HG03196 (cell line): ENCODE measurements around the gene MAP3K2.
A peak's percentile ranks its signal among the peaks of the same experiment; 100 is the strongest.

Experiments used
- ATAC-seq: cut with Tn5 transposase; IDR thresholded peaks from one replicate; pipeline ENCODE4 v1.9.1; 2021; ENCODE audit not compliant: unreplicated experiment

The MAP3K2 gene

DNA sequence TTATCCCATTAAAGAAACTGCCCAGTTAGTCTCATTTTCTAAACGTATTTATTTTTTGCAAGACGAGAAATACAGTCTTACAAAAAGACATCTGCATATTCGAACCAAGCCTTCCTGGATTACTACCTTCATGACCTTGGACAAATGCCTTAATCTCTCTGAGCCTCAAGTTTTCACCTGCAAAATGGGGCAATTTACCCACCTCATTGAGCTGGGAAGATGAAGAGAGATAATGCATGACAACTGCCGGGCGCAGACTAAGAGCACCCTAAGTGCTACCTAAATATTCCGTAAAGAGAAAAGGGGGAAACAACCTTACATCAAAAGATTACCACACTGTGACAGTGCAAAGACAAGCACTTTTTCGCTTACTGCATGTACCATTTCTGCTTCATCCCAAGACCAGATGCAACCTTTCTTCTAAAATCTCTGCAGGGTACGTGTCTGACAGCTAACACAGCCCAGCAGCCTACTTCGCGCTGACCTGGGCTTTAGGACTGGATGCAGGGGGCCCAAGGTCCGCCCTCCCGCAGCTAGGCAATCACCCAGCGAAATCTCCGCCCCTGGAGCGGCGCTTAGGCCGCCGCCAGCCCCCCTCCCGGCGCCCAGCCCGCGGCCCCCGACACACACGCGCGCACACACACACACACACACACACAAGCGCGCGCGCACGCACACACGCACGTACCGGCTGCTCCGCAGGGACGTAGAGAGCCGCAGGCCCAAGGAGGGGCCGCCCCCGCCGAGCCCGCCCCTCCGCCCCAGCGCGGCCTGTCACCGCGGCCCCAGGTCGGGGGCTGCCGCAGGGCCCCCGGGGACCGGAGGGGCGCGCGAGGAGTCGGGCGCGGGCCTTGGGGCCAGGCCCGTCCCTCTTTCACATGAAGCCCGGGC is 766 bp downstream of the MAP3K2 start:
- peak; percentile 62 for ATAC-seq

DNA sequence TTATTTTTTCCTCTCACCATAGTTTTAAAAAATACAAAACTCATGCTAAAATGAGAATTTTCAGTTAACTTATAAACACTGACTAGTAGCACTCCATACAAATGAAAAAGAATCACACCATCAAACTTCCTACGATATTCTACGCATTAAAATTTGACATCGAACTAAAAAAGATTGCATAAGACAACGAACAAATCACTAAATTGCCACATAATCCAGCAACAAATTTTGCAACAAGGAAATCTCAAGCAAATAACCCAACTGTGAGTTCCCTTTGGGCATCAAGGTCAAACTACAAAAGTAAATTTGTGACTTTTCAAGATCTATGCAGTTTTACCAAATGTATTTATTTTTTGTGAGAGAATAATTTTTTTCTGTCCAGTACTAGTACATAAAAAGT is 1.5 kb downstream of the MAP3K2 start:
- no peak for ATAC-seq

DNA sequence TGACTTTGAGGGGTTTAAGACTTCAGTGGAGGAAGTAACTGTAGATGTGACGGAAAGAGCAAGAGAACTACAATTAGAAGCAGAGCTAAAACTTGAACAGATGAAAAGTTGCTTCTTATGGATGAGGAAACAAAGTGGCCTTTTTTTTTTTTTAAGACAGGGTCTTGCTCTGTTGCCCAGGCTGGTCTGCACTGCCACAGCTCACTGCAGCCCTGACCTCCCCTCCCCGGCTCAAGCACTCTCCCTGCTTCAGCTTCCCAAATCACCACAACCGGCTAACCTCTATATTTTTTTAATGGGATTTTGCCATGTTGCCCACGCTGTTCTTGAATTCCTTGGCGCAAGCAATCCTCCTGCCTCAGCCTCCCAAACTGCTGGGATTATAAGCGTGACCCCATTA is 3.2 kb downstream of the MAP3K2 start:
- ATAC-seq: no peak

DNA sequence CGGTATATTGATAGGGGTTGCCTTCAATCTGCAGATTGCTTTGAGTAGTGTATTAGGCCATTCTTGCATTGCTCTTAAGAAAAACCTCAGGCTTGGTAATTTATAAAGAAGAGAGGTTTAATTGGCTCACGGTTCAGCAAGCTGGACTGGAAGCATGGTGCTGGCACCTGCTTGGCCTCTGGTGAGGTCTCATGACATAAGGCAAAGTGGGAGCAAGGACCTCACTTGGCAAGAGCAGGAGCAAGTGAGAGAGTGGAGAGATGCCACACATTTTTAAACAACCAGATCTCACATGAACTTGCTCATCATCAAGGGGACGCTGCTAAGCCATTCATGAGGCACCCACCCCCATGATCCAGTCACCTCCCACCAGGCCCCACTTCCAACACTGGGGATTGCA is 4.9 kb downstream of the MAP3K2 start:
- no peak for ATAC-seq

DNA sequence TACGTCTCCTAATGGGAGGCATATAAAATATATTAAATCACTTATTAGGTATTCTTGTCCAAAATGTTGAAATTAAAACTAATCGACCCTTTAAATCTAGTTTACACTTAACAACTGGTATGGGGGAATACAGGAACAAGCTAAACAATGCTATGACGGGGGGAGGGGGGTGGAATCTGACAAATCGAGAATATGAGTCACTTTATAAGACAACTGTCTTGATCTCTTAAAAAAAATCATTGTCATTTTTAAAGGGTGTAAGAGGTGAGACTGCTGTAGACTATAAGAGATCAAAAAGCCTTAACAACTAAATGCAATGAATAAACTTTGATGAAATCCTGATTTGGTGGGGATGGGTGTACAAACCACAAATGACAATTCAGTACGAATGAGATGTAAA is 6.0 kb downstream of the MAP3K2 start:
- ATAC-seq: no peak

DNA sequence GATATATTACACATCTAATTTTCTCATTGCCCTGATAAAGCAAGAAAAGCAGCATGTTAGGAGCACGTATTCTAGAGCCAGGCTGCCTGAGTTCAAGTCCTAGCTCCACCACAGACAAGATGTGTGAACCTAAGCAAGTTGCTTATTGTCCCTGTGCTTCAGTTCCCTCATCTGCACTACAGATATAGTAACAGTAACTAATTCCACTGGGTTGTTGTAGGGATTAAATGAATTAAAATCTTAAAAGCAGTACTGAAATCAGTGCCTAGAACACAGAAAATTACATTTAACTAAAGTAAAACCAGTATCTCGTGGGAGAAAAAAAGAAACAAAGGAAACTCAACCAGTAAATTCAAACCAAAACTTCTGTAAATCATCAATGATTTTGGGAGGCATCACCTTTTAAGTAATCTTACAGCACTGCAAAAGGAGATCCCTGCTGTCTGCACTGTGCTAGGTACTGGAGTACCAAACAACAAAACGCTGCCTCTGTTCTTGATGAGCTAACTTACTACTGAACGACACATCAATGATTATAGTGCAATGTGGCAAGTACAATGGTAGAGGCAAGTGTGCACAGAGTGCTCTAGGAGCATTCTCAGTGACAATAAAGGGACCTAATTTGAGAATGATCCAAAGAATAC is 7.9 kb downstream of the MAP3K2 start:
- peak; percentile 64 for ATAC-seq

DNA sequence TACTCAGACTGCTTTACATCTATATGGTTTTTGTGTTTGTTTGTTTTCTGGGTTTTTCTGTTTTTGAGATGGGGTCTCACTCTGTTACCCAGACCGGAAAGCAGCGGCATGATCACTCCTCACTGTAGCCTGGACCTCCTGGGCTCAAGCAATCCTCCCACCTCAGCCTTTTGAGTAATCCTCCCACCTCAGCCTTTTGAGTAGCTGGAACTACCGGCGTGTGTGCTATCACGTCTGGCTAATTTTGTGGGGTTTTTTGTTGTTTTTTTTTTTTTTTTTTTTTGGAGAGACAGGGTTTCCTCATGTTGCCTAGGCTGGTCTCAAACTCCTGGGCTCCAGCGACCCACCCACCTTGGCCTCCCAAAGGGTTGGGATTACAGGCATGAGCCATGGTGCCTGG is 9.1 kb downstream of the MAP3K2 start:
- ATAC-seq: no peak

DNA sequence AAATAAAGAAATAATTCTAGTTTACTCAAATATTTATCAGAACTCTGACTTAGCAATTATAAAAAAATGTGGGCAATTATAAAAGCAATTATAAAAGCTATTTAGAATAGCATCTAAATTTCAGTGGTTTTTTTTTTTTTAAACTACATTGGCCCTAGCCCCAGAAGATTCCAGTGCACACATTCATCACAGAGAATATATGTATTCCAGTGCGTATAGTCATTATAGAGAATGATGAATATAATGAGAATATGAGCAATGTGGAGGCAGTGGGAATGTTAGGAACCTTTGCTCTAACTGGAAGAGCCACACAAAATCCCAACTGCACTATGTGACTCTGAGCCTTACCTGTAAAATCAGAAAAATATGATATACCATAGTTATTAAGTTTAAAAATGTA is 10.5 kb downstream of the MAP3K2 start:
- ATAC-seq: no peak

DNA sequence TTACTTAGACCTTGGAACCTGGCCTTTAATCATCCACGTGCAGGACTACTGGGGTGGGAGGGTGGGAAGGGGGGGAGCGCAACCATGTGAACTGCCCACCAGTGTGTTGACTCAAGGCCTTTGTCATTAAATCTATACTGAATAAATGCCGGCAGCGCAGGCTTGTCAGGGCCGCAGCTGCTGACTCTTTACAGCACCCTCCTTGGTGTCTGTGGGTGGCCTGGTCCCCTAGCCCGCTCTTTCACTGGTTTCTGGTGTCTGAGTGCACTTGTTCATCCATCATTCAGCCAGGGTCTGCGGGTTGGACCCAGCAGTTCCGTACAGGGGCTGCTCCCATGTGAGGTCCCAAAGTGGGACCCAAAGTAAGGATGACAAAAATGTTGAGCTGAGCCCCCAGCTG is 11.5 kb downstream of the MAP3K2 start:
- ATAC-seq: no peak

DNA sequence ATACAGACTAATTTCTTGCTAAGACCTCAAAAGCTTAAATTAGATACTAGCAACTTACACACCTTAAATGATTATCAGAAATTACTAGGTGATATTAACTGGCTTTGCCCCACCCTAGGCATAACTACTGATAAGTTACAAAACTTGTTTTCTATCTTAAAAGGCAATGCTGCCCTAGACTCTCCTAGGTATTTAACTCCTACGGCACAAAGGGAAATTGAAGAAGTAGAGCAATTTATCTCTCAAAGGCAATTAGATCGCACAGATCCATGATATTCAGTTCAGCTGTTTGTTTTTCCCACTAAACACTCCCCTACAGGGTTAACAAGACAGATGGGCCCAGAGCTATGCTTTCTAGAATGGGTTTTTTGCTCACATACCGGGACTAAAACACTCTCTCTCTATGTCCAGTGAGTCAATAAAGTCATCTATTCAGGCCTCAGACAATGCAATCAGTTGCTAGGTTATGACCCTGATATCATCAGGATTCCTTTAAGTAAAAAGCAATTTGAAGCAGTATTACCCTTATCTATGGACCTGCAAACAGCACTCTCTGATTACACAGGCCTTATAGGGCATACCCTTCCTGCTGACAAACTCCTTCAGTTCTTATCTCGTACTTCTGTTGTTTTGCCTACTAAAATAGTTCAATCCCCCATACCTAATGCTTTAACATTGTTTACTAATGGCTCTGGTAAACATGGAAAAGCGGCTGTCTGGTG is 14.3 kb downstream of the MAP3K2 start:
- ATAC-seq: no peak

DNA sequence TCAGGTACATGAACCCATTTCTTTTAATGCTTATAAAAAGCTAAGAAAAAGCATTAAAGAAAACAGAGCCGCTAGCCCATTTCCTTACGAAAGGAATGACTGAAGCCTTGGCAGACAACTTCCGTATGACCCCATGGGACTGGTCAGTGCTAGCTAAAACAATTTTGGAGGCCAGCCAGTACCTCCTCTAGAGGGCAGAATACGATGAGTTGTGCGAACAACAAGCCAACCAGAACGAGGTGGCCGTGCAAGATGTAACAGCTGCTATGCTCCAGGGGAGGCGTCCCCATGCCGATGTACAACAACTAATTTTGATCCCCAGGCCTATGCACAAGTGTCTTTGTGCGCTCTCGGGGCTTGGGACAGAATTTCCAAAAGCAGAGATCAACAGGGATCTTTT is 16.7 kb downstream of the MAP3K2 start:
- no peak for ATAC-seq

DNA sequence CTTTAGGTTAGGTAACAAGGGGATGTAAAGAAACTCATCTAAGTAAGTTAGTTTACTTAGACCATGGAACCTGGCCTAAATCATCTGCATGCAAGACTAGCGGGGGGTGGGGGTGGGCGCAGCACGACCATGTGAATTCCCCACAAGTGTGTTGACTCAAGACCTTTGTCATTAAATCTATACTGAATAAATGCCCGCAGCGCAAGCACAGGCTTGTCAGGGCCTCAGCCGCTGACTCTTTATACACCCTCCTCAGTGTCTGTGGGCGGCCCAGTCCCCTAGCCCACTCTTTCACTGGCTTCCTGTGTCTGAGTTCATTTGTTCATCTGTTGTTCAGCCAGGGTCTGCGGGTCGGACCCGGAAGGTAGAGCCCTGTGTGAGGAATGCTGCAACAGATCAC is 17.8 kb downstream of the MAP3K2 start:
- ATAC-seq: no peak

DNA sequence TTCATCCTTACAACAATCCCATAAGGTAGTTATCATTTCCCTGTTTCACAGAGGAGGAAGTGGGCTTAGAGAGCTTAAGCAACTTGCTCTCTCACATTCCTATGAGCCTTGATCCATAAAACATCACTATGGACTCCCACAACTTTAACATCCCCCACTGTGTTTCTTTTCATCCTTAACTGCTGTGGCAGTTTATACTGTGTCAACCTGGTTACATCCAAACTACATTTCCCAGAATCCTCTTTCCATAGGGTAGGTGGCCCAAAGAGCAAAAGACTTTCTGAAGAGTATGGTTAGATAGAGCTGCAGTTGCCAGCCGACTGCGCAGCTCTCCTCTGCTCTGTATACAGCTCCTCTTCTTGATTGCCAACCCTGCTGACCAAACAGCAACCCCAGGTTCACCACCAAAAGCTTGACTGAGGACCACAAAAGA is 22.5 kb downstream of the MAP3K2 start:
- ATAC-seq: no peak

DNA sequence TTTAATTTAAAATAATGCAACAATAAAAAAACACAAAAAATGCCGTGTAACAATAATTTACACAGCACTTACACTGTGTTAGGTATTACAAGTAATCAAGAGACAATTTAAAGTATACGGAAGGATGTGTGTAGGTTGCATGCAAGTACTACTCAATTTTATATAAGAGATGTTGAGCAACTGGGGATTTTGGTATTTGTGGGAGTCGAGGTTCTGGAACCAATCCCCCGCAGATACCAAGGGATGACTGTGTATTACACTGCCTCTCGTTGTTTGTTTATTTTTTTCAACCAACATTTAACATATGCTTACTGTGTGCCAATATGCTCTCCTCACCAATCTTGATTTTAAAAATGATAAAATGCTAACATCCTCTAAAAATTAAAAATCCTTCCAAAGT is 24.8 kb downstream of the MAP3K2 start:
- no peak for ATAC-seq

DNA sequence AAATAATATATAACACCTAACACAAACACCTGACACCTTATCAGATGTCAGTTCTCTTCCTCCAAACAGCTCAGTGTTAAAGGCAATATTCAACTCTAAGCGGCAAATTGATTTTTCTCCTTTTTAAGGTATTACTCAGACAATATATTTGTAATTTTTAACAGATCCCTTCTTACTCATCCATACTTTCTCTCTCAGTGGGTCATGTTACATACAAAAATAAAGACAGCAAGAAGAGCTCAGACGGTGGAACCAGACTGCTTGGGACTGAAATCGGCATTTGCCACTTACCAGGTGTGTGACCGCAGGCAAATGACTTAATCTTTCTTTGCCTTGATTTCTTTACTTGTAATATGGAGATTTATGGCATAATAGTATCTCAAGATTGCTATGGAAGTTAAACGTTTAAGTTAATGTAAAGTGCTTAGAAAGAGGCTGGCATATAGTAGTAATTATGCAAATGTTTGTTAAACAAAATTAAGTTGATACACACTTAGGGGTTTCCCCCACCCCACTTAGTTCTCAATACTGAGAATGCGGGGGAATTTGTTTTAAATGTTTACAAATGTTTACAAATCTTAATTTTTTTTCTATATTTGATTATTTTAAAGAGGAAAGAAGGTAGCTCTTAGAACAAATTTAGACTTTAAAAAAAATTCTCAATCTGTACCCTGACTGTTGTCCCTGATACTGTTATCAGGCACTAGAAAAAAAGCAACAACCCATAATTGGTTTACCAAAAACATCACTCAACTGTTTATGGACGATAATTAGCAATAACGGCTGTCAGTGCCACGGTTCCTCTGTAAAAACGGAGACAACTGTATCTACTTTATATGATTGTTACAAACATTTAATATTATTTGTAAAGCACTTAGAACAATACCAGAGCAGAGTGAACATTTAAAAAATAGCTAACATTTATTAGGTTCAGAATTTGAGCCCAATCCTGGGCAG is 25.6 kb downstream of the MAP3K2 start:
- no peak for ATAC-seq

DNA sequence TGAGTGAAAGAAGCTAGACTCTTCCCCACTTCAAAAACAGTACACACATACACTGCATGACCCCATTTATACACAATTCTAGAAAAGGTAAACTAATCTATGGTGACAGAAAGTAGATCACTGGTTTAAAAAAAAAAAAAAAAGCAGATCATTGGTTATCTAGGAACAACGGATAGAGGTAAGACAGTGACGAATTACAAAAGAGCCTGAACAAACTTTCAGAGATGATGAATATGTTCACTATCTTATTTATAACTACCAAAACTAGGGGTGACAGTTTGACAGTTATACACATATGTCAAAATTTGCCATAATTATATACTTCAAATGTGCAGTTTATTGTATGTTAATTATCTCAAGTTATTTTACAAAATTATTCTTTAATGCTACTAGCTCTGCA is 27.5 kb downstream of the MAP3K2 start:
- ATAC-seq: no peak

DNA sequence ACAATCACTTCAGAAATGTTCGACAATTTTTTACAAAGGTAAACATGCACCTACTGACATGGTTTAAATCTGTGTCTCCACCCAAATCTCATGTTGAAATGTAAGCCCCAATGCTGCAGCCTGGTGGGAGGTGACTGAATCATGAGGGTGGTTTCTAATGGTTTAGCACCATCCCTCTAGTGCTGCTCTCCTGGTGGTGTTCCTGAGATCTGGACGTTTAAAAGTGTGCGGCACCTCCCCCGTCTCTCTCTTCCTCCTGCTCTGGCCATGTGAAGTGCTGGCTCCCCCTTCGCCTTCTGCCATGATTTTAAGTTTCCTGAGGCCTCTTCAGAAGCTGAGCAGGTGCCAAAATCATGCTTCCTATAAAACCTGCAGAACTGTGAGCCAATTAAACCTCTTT is 28.3 kb downstream of the MAP3K2 start:
- no peak for ATAC-seq

DNA sequence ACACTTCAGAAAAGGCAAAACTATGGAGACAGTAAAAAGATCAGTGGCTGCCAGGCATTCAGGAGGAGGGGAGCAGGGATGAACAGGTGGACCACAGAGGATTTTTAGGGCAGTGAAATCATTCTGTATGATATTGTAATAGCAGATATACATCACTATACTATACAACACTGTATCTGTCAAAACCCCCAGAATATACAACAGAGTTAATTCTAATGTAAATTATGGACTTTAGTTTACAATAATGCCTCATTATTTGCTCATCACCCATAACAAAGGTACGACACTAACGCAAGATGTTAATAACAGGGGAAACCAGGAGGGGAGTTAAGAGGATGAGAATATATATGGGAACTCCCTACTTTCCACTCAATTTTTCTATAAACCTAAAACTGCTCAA is 28.8 kb downstream of the MAP3K2 start:
- ATAC-seq: no peak

DNA sequence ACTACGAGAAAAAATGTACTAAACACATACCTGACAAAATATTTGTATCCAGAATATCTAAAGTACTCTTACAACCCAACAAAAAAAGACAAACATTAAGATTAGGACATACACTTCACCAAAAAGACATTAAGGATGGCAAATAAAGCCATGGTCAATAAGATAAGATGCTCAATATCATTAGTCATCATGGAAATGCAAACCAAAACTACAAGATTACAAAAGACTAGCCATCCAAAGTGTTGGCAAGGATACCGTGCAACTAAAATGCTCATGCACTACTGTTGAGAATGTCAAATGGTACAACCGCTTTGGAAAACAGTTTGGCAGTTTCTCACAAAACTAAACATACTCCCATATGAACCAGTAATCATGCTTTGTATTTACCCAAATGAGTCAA is 29.7 kb downstream of the MAP3K2 start:
- no peak for ATAC-seq

DNA sequence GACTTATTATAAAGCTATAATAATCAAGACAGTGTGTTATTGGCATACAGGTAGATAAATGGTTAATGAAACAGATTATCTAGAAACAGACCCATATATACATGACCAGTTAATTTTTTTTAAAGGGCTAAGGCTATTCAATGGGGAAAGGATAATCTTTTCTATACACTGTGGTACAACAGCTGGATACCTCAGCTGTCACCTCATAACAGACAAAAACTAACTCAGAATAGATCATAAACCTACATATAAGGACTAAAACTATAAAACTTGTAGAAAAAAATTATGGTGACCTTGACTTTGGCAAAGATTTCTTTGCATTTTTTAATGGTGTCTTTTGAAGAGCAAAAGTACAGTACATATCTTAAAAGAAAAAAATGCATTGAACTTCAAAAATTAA is 30.2 kb downstream of the MAP3K2 start:
- ATAC-seq: no peak

DNA sequence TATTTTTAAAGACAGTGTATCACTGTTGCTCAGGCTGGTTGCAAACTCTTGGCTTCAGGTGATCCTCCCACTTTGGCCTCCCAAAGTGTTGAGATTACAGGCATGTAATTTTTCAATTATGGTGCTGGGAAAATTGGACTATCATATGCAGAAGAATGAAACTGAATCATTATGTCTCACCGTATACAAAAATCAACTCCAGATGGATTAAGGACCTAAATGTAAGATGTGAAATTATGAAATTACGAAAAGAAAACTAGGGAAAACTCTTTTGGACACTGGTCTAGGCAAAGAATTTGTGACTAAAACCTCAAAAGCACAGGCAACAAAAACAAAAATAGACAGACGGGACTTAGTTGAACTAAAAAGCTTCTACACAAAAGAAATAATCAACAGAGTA is 31.2 kb downstream of the MAP3K2 start:
- ATAC-seq: no peak
